ENCODE measurements around the gene OLFML1.

DNA sequence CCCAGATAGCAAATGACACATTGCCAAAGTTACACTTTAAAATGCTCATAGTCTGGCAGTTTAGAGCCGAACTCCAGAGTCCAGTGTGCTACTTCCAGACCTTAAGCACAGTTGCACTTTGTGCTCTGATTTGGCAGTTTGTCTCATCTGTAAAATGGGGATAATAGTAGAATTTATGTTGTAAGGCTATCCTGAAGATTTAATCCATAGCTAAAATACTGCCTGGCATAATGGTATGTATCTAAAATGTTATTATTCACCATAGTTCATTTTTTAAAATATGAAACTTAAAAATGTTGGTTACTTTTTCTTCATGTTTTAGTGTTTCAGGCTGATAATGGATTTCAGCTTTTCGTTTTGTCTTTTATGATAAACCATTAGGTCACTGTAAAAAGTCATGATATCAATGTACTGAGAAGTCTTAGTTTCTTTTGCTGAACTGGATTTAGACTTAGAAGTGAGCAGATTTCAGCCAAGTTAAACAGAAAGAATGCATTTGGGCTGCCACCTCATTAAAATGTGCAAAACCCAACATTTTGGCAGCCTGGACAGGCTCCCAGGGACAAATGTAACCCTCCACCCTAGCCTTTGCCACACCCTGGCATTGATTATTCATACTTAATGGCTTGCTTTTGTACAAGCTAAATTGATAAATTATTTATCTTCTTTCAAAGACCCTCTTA lies 933 bp downstream of the OLFML1 start:
- TF ChIP-seq, protein P1, sequence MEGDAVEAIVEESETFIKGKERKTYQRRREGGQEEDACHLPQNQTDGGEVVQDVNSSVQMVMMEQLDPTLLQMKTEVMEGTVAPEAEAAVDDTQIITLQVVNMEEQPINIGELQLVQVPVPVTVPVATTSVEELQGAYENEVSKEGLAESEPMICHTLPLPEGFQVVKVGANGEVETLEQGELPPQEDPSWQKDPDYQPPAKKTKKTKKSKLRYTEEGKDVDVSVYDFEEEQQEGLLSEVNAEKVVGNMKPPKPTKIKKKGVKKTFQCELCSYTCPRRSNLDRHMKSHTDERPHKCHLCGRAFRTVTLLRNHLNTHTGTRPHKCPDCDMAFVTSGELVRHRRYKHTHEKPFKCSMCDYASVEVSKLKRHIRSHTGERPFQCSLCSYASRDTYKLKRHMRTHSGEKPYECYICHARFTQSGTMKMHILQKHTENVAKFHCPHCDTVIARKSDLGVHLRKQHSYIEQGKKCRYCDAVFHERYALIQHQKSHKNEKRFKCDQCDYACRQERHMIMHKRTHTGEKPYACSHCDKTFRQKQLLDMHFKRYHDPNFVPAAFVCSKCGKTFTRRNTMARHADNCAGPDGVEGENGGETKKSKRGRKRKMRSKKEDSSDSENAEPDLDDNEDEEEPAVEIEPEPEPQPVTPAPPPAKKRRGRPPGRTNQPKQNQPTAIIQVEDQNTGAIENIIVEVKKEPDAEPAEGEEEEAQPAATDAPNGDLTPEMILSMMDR (IDR thresholded peaks at IDR 0.05): no peak
- TF ChIP-seq POLR2A (IDR thresholded peaks at IDR 0.05) (no peak), POLR2AphosphoS5 (IDR thresholded peaks at IDR 0.05; ENCODE audit: insufficient read depth in 1 of 2, low read depth in 1 of 2) (no peak)
